HCT116 (cell line): ENCODE data around the gene TUBB8.
"Not testable (repeated sequence)": the region's sequence is repeated elsewhere in the genome, so short reads cannot be mapped to it uniquely, and the experiment has no call there.

Source experiments
- EZH2 ChIP-seq: fragments of 200-600 bp; sonication (generic); IDR thresholded peaks from 2 replicates; pipeline ENCODE4 v1.6.1; 2017; ENCODE audit warnings: antibody characterized with exemption, mixed run types
- POLR2A ChIP-seq: IDR thresholded peaks from 2 replicates; pipeline ENCODE4 v1.7.0; 2011; ENCODE audit warnings: borderline replicate concordance; ENCODE audit not compliant: insufficient read depth, insufficient read length; ENCODE audit errors: extremely low read depth
- TF ChIP-seq, protein P1 (sequence below), 3 experiments: fragments of 200-600 bp in 1 of 3; sonication (generic) in 1 of 3; IDR thresholded peaks in 2 of 3; conservative IDR thresholded peaks in 1 of 3; 2 replicates each; pipeline ENCODE4 v1.5.1; 2012 to 2017; ENCODE audit warnings: low read depth in 2 of 3, low read length in 2 of 3, antibody characterized with exemption in 1 of 3, borderline replicate concordance in 1 of 3, control low read depth in 1 of 3, mild to moderate bottlenecking in 1 of 3, mixed read lengths in 1 of 3, mixed run types in 1 of 3, moderate library complexity in 1 of 3; ENCODE audit not compliant: insufficient read depth in 1 of 3
- TF ChIP-seq, protein P2 (sequence below): IDR thresholded peaks from 2 replicates; pipeline ENCODE4 v1.6.1; 2012; ENCODE audit warnings: low read depth

DNA sequence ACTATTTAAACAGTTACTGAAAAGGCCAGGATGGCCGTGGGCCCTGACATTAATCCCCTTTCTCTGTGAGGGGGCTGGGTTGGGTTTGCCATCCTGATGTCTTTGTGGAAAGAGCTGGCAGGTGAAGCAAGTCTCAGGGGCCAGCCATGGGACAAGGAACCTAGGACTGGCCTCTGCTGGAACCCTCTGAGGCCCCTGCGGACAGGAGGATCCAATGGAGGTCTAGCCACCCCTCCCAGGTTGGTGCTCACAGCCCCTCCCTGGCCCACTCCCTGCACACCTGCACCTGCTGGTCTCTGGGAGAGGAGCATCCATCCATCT, 35.8 kb downstream of the TUBB8 start:
- TF ChIP-seq, protein P1, sequence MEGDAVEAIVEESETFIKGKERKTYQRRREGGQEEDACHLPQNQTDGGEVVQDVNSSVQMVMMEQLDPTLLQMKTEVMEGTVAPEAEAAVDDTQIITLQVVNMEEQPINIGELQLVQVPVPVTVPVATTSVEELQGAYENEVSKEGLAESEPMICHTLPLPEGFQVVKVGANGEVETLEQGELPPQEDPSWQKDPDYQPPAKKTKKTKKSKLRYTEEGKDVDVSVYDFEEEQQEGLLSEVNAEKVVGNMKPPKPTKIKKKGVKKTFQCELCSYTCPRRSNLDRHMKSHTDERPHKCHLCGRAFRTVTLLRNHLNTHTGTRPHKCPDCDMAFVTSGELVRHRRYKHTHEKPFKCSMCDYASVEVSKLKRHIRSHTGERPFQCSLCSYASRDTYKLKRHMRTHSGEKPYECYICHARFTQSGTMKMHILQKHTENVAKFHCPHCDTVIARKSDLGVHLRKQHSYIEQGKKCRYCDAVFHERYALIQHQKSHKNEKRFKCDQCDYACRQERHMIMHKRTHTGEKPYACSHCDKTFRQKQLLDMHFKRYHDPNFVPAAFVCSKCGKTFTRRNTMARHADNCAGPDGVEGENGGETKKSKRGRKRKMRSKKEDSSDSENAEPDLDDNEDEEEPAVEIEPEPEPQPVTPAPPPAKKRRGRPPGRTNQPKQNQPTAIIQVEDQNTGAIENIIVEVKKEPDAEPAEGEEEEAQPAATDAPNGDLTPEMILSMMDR (IDR thresholded peaks at IDR 0.05 in 2 of 3, conservative IDR thresholded peaks at IDR 0.05 in 1 of 3; ENCODE audit: borderline replicate concordance in 1 of 3, insufficient read depth in 1 of 3, low read depth in 2 of 3, low read length in 2 of 3) = not testable (repeated sequence)
- TF ChIP-seq POLR2A, EZH2: not testable (repeated sequence)
- TF ChIP-seq, protein P2, sequence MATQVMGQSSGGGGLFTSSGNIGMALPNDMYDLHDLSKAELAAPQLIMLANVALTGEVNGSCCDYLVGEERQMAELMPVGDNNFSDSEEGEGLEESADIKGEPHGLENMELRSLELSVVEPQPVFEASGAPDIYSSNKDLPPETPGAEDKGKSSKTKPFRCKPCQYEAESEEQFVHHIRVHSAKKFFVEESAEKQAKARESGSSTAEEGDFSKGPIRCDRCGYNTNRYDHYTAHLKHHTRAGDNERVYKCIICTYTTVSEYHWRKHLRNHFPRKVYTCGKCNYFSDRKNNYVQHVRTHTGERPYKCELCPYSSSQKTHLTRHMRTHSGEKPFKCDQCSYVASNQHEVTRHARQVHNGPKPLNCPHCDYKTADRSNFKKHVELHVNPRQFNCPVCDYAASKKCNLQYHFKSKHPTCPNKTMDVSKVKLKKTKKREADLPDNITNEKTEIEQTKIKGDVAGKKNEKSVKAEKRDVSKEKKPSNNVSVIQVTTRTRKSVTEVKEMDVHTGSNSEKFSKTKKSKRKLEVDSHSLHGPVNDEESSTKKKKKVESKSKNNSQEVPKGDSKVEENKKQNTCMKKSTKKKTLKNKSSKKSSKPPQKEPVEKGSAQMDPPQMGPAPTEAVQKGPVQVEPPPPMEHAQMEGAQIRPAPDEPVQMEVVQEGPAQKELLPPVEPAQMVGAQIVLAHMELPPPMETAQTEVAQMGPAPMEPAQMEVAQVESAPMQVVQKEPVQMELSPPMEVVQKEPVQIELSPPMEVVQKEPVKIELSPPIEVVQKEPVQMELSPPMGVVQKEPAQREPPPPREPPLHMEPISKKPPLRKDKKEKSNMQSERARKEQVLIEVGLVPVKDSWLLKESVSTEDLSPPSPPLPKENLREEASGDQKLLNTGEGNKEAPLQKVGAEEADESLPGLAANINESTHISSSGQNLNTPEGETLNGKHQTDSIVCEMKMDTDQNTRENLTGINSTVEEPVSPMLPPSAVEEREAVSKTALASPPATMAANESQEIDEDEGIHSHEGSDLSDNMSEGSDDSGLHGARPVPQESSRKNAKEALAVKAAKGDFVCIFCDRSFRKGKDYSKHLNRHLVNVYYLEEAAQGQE = not testable (repeated sequence)
